SK-N-MC (cell line): ENCODE measurements around the gene C9orf43.
"Not testable (repeated sequence)": the region's sequence is repeated elsewhere in the genome, so short reads cannot be mapped to it uniquely, and the experiment has no call there.

Source experiments
- DNase-seq: peaks from one replicate; pipeline ENCODE4 v3.0.0-alpha.2; 2011; ENCODE audit warnings: low read depth, low spot score
- H3K27ac ChIP-seq: fragments of 200-600 bp; sonication (generic); 2 replicates; pipeline ENCODE4 v1.5.1; 2016; ENCODE audit warnings: mixed run types
- H3K36me3 ChIP-seq: fragments of 200-600 bp; sonication (generic); 2 replicates; pipeline ENCODE4 v1.6.1; 2017; ENCODE audit warnings: antibody characterized with exemption, low read length, mixed read lengths; ENCODE audit not compliant: insufficient read depth
- H3K4me3 ChIP-seq: fragments of 200-600 bp; sonication (generic); 2 replicates; pipeline ENCODE4 v1.5.1; 2016
- H3K9ac ChIP-seq: fragments of 200-600 bp; sonication (generic); 2 replicates; pipeline ENCODE4 v1.8.0; 2017; ENCODE audit warnings: mixed run types, mixed read lengths; ENCODE audit not compliant: insufficient read length
- H3K9me3 ChIP-seq: fragments of 200-600 bp; sonication (generic); 2 replicates; pipeline ENCODE4 v1.6.1; 2017; ENCODE audit warnings: low read depth, mild to moderate bottlenecking, antibody characterized with exemption, low read length, moderate library complexity, mixed read lengths
- EZH2 ChIP-seq: fragments of 200-600 bp; sonication (generic); IDR thresholded peaks from one replicate; pipeline ENCODE4 v1.6.1; 2017; ENCODE audit warnings: antibody characterized with exemption
- FOXP2 ChIP-seq: optimal IDR thresholded peaks from 2 replicates; pipeline ENCODE3; 2011; ENCODE audit warnings: mild to moderate bottlenecking, moderate library complexity; ENCODE audit not compliant: insufficient read depth; ENCODE audit errors: extremely low read length, control extremely low read depth
- POLR2AphosphoS5 ChIP-seq: IDR thresholded peaks from 2 replicates; pipeline ENCODE4 v1.6.1; 2012; ENCODE audit warnings: mild to moderate bottlenecking, low read depth, low read length, borderline replicate concordance

The C9orf43 gene

GRCh38 chr9:113370806-113371325 is 39.7 kb upstream of the C9orf43 start:
- H3K4me3 ChIP-seq = no peak overlapping the region
- no peaks in the 10 kb centered on the region for H3K9me3 ChIP-seq
- no peak for DNase-seq
- TF ChIP-seq FOXP2 = no peak
- TF ChIP-seq POLR2AphosphoS5 = no peak
- no peak for TF ChIP-seq EZH2
- H3K9ac ChIP-seq = no peak overlapping the region
- H3K36me3 ChIP-seq = no peaks in the 10 kb centered on the region
- no peak overlapping the region for H3K27ac ChIP-seq

GRCh38 chr9:113372059-113372458 is 38.5 kb upstream of the C9orf43 start:
- Histone ChIP-seq H3K27ac (no peak overlapping the region), H3K9ac (no peak overlapping the region), H3K9me3 (no peaks in the 10 kb centered on the region), H3K4me3 (no peak overlapping the region), H3K36me3 (no peaks in the 10 kb centered on the region)
- no peak for DNase-seq
- TF ChIP-seq POLR2AphosphoS5 (no peak), FOXP2 (no peak), EZH2 (no peak)

DNA sequence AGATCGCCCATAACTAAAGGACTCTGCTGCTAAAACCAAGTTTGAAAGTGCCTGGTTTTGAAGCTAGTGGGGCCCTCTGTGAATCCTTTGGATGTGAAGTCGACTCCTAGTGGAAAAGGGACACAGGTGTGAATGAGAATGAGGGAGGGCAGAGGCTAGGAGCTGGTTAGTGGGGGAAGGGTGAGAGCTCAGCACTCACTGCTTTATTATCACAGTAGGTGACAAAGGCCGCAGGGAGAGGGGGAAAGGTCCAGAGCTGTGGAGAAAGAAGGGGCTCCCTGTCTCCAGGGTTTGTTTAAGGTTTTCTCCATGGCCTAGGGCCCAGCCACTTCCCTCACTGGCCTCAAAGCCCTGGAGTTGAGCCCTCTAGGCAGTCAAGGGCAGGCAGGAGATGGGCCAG is 37.3 kb upstream of the C9orf43 start:
- Histone ChIP-seq H3K9me3 (no peaks in the 10 kb centered on the region), H3K4me3 (no peak overlapping the region), H3K9ac (no peak overlapping the region), H3K27ac (no peak overlapping the region), H3K36me3 (no peaks in the 10 kb centered on the region)
- no peak for DNase-seq
- no peak for TF ChIP-seq POLR2AphosphoS5
- no peak for TF ChIP-seq FOXP2
- no peak for TF ChIP-seq EZH2

GRCh38 chr9:113373676-113374392 is 36.7 kb upstream of the C9orf43 start:
- TF ChIP-seq POLR2AphosphoS5 = no peak
- no peak for TF ChIP-seq FOXP2
- TF ChIP-seq EZH2 = no peak

GRCh38 chr9:113375057-113376023 is 35.2 kb upstream of the C9orf43 start:
- Histone ChIP-seq H3K9me3 (no peaks in the 10 kb centered on the region), H3K27ac (no peak overlapping the region), H3K36me3 (no peaks in the 10 kb centered on the region), H3K9ac (no peak overlapping the region), H3K4me3 (no peak overlapping the region)
- no peak for TF ChIP-seq EZH2
- no peak for TF ChIP-seq FOXP2
- DNase-seq = no peak

More at GRCh38 chr9:113373676-113374392, 36.7 kb upstream of the C9orf43 start:
- Histone ChIP-seq H3K9ac (no peak overlapping the region), H3K27ac (no peak overlapping the region), H3K4me3 (no peak overlapping the region), H3K36me3 (no peaks in the 10 kb centered on the region), H3K9me3 (no peaks in the 10 kb centered on the region)
- no peak for DNase-seq

DNA sequence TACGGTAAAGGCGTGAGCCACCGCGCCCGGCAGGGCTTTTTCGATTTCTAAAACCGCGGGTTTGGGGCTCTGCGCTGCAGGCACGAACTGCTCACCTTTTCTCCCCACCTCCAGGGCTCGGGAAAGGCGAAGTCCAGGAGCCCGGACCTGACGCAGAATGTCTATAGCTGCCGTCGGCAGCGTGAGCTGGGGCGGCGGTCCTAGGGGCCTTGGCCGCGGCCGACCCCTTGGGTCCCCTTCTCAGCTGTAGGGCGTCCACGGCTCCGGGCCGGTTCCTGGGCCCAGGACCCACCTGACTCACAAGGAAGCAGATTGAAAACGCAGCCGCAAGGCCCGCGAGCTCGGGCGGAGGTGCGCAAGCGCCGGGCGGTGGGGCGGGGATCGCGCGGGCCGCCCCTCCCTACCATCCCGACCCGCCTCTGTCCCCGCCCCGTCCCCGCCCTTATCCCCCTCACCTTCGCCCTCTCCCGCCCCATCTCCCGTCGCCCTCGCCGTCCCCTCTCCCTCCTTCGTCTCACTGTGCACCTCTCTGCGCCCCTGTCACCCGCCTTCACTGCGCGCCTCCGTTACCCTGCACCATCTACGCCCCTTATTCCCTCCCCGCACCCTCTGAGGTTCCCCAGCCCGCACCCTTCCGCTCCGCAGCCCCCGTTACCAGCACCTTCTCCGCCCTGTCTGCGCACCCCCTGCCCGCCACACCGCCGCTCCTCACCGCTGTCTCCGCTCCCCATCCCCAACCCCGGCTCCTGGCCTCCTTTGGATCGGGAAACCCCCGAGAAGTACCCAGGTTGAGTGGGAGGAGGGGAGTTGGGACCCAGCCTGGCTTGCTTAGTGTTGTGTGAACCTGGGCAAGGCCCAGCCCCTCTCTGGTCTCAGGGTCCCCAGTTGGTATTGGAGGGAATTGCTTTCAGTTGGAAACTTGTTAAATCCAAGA is 33.6 kb upstream of the C9orf43 start, which contains the start of gene HDHD3:
Gene HDHD3 (minus strand): TSS at position 353 of the 934 bp plus-strand sequence. CDS start 2,632 bp downstream, outside the sequence.
- no peak within 1 kb of the TSS for H3K27ac ChIP-seq
- peak within 1 kb of the TSS; percentile 81 for H3K9ac ChIP-seq

GRCh38 chr9:113379094-113379828 is 31.3 kb upstream of the C9orf43 start:
- H3K9ac ChIP-seq, H3K4me3 ChIP-seq, DNase-seq, H3K9me3 ChIP-seq, H3K36me3 ChIP-seq, H3K27ac ChIP-seq: not testable (repeated sequence)

More for the DNA sequence above, 33.6 kb upstream of the C9orf43 start, which contains the start of gene HDHD3:
- TF ChIP-seq FOXP2 = no peak
- peak; percentile 78 for TF ChIP-seq POLR2AphosphoS5
- TF ChIP-seq EZH2 = no peak
- H3K9me3 ChIP-seq = no peaks in the 10 kb centered on the region
- DNase-seq = no peak
- no peaks in the 10 kb centered on the region for H3K36me3 ChIP-seq
- peak within 1 kb of the TSS; percentile 87 for H3K4me3 ChIP-seq

DNA sequence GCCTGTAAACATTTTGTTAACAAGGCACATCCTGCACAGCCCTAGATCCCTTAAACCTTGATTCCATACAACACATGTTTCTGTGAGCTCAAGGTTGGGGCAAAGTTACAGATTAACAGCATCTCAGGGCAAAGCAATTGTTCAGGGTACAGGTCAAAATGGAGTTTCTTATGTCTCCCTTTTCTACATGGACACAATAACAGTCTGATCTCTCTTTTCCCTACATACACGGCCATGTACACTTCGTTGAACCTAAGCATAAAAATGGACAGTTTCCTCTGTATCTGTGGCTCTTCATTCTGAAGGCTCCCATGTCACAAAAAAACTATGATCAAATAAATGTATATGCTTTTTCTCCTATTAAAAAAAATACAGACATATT is 30.7 kb upstream of the C9orf43 start:
- H3K4me3 ChIP-seq, H3K27ac ChIP-seq, DNase-seq, H3K9me3 ChIP-seq, H3K36me3 ChIP-seq, H3K9ac ChIP-seq: not testable (repeated sequence)
